ENCODE data around the gene GARRE1. TPM values are rescaled to one million over a fixed set of nuclear protein-coding genes. Genes with fewer than 3 reads are reported as not detected.

The GARRE1 gene, protein sequence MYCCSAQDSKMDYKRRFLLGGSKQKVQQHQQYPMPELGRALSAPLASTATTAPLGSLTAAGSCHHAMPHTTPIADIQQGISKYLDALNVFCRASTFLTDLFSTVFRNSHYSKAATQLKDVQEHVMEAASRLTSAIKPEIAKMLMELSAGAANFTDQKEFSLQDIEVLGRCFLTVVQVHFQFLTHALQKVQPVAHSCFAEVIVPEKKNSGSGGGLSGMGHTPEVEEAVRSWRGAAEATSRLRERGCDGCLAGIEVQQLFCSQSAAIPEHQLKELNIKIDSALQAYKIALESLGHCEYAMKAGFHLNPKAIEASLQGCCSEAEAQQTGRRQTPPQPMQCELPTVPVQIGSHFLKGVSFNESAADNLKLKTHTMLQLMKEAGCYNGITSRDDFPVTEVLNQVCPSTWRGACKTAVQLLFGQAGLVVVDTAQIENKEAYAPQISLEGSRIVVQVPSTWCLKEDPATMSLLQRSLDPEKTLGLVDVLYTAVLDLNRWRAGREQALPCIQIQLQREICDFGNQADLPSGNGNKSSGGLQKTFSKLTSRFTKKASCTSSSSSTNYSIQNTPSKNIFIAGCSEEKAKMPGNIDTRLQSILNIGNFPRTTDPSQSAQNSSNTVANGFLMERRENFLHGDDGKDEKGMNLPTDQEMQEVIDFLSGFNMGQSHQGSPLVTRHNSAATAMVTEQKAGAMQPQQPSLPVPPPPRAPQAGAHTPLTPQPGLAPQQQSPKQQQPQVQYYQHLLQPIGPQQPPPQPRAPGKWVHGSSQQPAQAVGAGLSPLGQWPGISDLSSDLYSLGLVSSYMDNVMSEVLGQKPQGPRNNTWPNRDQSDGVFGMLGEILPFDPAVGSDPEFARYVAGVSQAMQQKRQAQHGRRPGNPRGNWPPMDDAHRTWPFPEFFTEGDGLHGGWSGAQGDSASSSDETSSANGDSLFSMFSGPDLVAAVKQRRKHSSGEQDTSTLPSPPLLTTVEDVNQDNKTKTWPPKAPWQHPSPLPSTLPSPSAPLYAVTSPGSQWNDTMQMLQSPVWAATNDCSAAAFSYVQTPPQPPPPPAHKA (N-terminal part only)
- polyA plus RNA-seq (2011; rRNA removed) (19.4 and 20.0 TPM in 2 replicates), polyA plus RNA-seq (2017; fragmentation: RNase III; extraction: RNeasy Plus Mini Kit Qiagen cat#74134 plus additional on column Dnase treatment) (9.0 to 9.6 TPM (median 9.1 TPM) in 3 replicates), polyA minus RNA-seq (2011; rRNA and poly(A)+ RNA removed) (21.1 and 21.2 TPM in 2 replicates)
- 10.9 and 13.3 TPM in 2 replicates for polyA plus RNA-seq (2012; cell fraction: cytosol; rRNA removed)
- 15.7 and 23.1 TPM in 2 replicates for polyA plus RNA-seq (2012; cell fraction: nucleus; rRNA removed)

DNA sequence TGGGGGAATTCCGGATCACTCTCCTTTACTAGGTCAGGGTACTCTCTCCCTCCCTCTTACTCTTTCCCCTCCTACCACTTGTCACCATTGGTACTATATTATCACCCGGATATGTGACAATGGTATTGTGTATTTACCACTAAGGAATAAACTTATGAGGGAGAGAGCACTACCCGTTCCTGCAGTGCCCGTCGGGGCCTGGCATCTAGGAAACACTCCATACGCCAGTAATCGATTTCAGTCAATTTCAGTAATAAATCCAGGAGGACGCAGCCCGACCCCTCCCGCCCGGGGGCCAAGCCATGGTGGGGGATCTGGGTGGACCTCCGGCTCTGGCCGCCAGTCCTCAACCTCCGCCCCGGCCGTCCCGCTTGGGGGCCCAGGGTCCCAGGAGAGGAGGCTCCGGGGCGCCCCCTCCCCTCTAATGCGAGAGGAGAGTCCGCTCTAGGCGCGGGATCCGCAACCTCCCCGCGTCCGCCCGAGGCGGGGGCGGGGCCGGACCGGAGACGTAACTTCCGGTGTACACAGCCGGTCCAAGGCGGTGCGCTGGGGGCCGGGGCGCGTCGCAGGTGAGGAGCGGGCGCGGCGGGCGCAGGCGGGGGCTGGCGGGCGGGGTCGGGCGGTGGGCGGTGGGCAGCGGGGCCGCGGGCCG, at the start of gene GARRE1:
Gene GARRE1, plus strand, starts transcription at position 509 of the 652 bp plus-strand sequence. CDS start 45,920 bp downstream, outside the sequence.
- peak; percentile 92 to 96 for ATAC-seq
- peak within 1 kb of the TSS; percentile 85 for H3K4me2 ChIP-seq
- ChIA-PET CTCF (interaction anchor here (0.6 to 1.7 kb wide), 2 partner anchors 33 to 822 kb away, joined by 4 to 5 read pairs; no protein-coding TSS in a partner anchor), POLR2A (interaction anchor here (0.7 to 1.4 kb wide), 2 partner anchors 16 to 1382 kb away, joined by 3 to 5 read pairs; no protein-coding TSS in a partner anchor)
- FAIRE-seq: no peak
- peak within 1 kb of the TSS; percentile 84 to 90 for H3K27ac ChIP-seq
- peaks cover 9% of the 10 kb centered on the region; the same call in 2 of the 3 replicates for H3K4me1 ChIP-seq
- DNase-seq (ENCODE audit: low read depth in 1 of 2, low spot score in 1 of 2): peak; percentile 86 to 96
- 1% methylated on average over 20 of the region's 56 CpGs for WGBS (ENCODE audit: missing lambda C conversion rate)
- H3K9me3 ChIP-seq: no peaks in the 10 kb centered on the region
- H3K4me3 ChIP-seq: peak within 1 kb of the TSS; percentile 68
- TF ChIP-seq, protein P1, sequence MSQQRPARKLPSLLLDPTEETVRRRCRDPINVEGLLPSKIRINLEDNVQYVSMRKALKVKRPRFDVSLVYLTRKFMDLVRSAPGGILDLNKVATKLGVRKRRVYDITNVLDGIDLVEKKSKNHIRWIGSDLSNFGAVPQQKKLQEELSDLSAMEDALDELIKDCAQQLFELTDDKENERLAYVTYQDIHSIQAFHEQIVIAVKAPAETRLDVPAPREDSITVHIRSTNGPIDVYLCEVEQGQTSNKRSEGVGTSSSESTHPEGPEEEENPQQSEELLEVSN (IDR thresholded peaks at IDR 0.05; ENCODE audit: borderline replicate concordance, low read depth): peak; percentile 58; the same call in 1 of the 2 replicates
- peak; percentile 93 for TF ChIP-seq POLR2A (IDR thresholded peaks at IDR 0.05; ENCODE audit: low read length)
- TF ChIP-seq CBX8 (IDR thresholded peaks at IDR 0.05): no peak
- TF ChIP-seq, protein P2, sequence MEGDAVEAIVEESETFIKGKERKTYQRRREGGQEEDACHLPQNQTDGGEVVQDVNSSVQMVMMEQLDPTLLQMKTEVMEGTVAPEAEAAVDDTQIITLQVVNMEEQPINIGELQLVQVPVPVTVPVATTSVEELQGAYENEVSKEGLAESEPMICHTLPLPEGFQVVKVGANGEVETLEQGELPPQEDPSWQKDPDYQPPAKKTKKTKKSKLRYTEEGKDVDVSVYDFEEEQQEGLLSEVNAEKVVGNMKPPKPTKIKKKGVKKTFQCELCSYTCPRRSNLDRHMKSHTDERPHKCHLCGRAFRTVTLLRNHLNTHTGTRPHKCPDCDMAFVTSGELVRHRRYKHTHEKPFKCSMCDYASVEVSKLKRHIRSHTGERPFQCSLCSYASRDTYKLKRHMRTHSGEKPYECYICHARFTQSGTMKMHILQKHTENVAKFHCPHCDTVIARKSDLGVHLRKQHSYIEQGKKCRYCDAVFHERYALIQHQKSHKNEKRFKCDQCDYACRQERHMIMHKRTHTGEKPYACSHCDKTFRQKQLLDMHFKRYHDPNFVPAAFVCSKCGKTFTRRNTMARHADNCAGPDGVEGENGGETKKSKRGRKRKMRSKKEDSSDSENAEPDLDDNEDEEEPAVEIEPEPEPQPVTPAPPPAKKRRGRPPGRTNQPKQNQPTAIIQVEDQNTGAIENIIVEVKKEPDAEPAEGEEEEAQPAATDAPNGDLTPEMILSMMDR (IDR thresholded peaks at IDR 0.05): 0 out of 3 replicates have a peak, but pooled peaks have one; percentile 15
- no peak for TF ChIP-seq RARB (CRISPR knock-in tag; IDR thresholded peaks at IDR 0.05)
- TF ChIP-seq, protein P3, sequence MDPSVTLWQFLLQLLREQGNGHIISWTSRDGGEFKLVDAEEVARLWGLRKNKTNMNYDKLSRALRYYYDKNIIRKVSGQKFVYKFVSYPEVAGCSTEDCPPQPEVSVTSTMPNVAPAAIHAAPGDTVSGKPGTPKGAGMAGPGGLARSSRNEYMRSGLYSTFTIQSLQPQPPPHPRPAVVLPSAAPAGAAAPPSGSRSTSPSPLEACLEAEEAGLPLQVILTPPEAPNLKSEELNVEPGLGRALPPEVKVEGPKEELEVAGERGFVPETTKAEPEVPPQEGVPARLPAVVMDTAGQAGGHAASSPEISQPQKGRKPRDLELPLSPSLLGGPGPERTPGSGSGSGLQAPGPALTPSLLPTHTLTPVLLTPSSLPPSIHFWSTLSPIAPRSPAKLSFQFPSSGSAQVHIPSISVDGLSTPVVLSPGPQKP (IDR thresholded peaks at IDR 0.05; ENCODE audit: low read depth, low read length): no peak
- TF ChIP-seq MYC (IDR thresholded peaks at IDR 0.05; ENCODE audit: borderline replicate concordance, low read length): peak; percentile 38; the same call in 1 of the 2 replicates
- no peak for TF ChIP-seq ZC3H11A (IDR thresholded peaks at IDR 0.05)
- TF ChIP-seq, protein P4, sequence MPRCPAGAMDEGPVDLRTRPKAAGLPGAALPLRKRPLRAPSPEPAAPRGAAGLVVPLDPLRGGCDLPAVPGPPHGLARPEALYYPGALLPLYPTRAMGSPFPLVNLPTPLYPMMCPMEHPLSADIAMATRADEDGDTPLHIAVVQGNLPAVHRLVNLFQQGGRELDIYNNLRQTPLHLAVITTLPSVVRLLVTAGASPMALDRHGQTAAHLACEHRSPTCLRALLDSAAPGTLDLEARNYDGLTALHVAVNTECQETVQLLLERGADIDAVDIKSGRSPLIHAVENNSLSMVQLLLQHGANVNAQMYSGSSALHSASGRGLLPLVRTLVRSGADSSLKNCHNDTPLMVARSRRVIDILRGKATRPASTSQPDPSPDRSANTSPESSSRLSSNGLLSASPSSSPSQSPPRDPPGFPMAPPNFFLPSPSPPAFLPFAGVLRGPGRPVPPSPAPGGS (IDR thresholded peaks at IDR 0.05): peak; percentile 89; the same call in 2 of the 3 replicates
- peak; percentile 94 for TF ChIP-seq PHF8 (IDR thresholded peaks at IDR 0.05; ENCODE audit: borderline replicate concordance, low read depth)
- peak; percentile 11; the same call in 1 of the 2 replicates for TF ChIP-seq MAZ (IDR thresholded peaks at IDR 0.05; ENCODE audit: borderline replicate concordance, low read depth, low read length)
- TF ChIP-seq, protein P5, sequence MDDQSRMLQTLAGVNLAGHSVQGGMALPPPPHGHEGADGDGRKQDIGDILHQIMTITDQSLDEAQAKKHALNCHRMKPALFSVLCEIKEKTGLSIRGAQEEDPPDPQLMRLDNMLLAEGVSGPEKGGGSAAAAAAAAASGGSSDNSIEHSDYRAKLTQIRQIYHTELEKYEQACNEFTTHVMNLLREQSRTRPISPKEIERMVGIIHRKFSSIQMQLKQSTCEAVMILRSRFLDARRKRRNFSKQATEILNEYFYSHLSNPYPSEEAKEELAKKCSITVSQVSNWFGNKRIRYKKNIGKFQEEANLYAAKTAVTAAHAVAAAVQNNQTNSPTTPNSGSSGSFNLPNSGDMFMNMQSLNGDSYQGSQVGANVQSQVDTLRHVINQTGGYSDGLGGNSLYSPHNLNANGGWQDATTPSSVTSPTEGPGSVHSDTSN (IDR thresholded peaks at IDR 0.05): peak; percentile 41; the same call in 1 of the 2 replicates
- no peak for TF ChIP-seq ESRRA (IDR thresholded peaks at IDR 0.05; ENCODE audit: borderline replicate concordance, low read length)
- TF ChIP-seq, protein P6, sequence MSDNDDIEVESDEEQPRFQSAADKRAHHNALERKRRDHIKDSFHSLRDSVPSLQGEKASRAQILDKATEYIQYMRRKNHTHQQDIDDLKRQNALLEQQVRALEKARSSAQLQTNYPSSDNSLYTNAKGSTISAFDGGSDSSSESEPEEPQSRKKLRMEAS (IDR thresholded peaks at IDR 0.05): peak; percentile 78
- peak; percentile 29; the same call in 1 of the 2 replicates for TF ChIP-seq GATA3 (IDR thresholded peaks at IDR 0.05; ENCODE audit: borderline replicate concordance)
- peak; percentile 85 to 91; a peak in 3 of 5 replicates for TF ChIP-seq JUN (IDR thresholded peaks at IDR 0.05)
- no peak for TF ChIP-seq ZFP36 (IDR thresholded peaks at IDR 0.05; ENCODE audit: borderline replicate concordance, partially characterized antibody)
- TF ChIP-seq RFX5 (IDR thresholded peaks at IDR 0.05): no peak
- 0 out of 3 replicates have a peak, but pooled peaks have one; percentile 13 for TF ChIP-seq SMC3 (IDR thresholded peaks at IDR 0.05)
- TF ChIP-seq POLR2AphosphoS2 (conservative IDR thresholded peaks at IDR 0.05; ENCODE audit: low read length): no peak
- no peak for TF ChIP-seq TFCP2L1 (CRISPR knock-in tag; IDR thresholded peaks at IDR 0.05)
- TF ChIP-seq FOSL2 (IDR thresholded peaks at IDR 0.05): no peak
- TF ChIP-seq FOSL2 (CRISPR knock-in tag; IDR thresholded peaks at IDR 0.05): 0 out of 2 replicates have a peak, but pooled peaks have one; percentile 8
- TF ChIP-seq TP53 (CRISPR knock-in tag; IDR thresholded peaks at IDR 0.05): 0 out of 2 replicates have a peak, but pooled peaks have one; percentile 48

Data from A549 (cell line).